SK-N-SH (cell line): ENCODE results near the gene URAD. TPM values are rescaled to one million over a fixed set of nuclear protein-coding genes. Genes with fewer than 3 reads are reported as not detected.

Source experiments
- CTCF ChIA-PET: fragments of 300-600, 350-600 bp; formaldehyde crosslinking; extraction: SDS; loops from one replicate; lab custom pipeline; 2021; lab: Yijun Ruan, JAX
- POLR2A ChIA-PET: fragments of 350-600 bp; sonication (Branson Sonifier 250); formaldehyde crosslinking; extraction: SDS; loops from one replicate; lab custom pipeline; 2020; ENCODE audit warnings: antibody characterized with exemption, inconsistent platforms; lab: Yijun Ruan, JAX
- DNase-seq: peaks from one replicate; pipeline ENCODE4 v3.0.0; 2012
- H2AFZ ChIP-seq: fragments of 200-600 bp; sonication (generic); 2 replicates; pipeline ENCODE4 v1.8.1; 2016; ENCODE audit warnings: antibody characterized with exemption, mild to moderate bottlenecking, low read depth
- H3F3A ChIP-seq: fragments of 200-600 bp; sonication (generic); replicated peaks from 2 replicates; pipeline ENCODE3; 2016; ENCODE audit warnings: antibody characterized with exemption, mild to moderate bottlenecking; ENCODE audit not compliant: insufficient read depth
- H3K27ac ChIP-seq, 2 experiments: fragments of 200-500 bp in 1 of 2; fragments of 200-600 bp in 1 of 2; sonication (Bioruptor generic) in 1 of 2; sonication (generic), shearing (Covaris generic) in 1 of 2; 2 replicates each; pipeline versions ENCODE4 v1.5.1 to v1.6.1; 2014 to 2016; ENCODE audit warnings: low read depth in 2 of 2, inconsistent platforms in 1 of 2, low read length in 1 of 2, mild to moderate bottlenecking in 1 of 2, mixed read lengths in 1 of 2
- H3K27me3 ChIP-seq: fragments of 200-600 bp; sonication (generic), shearing (Covaris generic); 2 replicates; pipeline ENCODE4 v1.6.1; 2016; ENCODE audit warnings: mixed run types; ENCODE audit not compliant: insufficient read depth
- H3K36me3 ChIP-seq, 2 experiments: fragments of 200-500 bp in 1 of 2; fragments of 200-600 bp in 1 of 2; sonication (Bioruptor generic) in 1 of 2; sonication (generic) in 1 of 2; replicated peaks in 1 of 2; 2 replicates each; pipeline versions ENCODE3 to v1.5.1; 2014 to 2016; ENCODE audit warnings: low read length in 1 of 2, mild to moderate bottlenecking in 1 of 2; ENCODE audit not compliant: insufficient read depth in 2 of 2, control insufficient read depth in 1 of 2
- H3K4me1 ChIP-seq, 2 experiments: fragments of 200-500 bp in 1 of 2; fragments of 200-600 bp in 1 of 2; sonication (Bioruptor generic) in 1 of 2; sonication (generic), shearing (Covaris generic) in 1 of 2; 2 replicates each; pipeline versions ENCODE4 v1.5.1 to v1.6.1; 2014 to 2016; ENCODE audit warnings: low read depth in 1 of 2, low read length in 1 of 2, mixed run types in 1 of 2; ENCODE audit not compliant: insufficient read depth in 2 of 2, control insufficient read depth in 1 of 2
- H3K4me2 ChIP-seq: fragments of 200-600 bp; sonication (generic), shearing (Covaris generic); 2 replicates; pipeline ENCODE4 v1.6.1; 2017; ENCODE audit warnings: mixed run types
- H3K4me3 ChIP-seq, 2 experiments: fragments of 200-500 bp in 1 of 2; fragments of 200-600 bp in 1 of 2; sonication (Bioruptor generic) in 1 of 2; sonication (generic), shearing (Covaris generic) in 1 of 2; 2 replicates each; pipeline versions ENCODE4 v1.5.1 to v1.8.1; 2014 to 2016; ENCODE audit warnings: low read depth in 2 of 2, inconsistent platforms in 1 of 2, low read length in 1 of 2, mild to moderate bottlenecking in 1 of 2, mixed read lengths in 1 of 2, moderate library complexity in 1 of 2
- H3K79me2 ChIP-seq: fragments of 200-600 bp; sonication (generic); 2 replicates; pipeline ENCODE4 v1.8.1; 2017; ENCODE audit warnings: mild to moderate bottlenecking; ENCODE audit not compliant: insufficient read depth
- H3K9ac ChIP-seq: fragments of 200-600 bp; sonication (generic); 2 replicates; pipeline ENCODE4 v1.6.1; 2017; ENCODE audit warnings: mixed run types
- H3K9me2 ChIP-seq: fragments of 200-600 bp; sonication (generic); 2 replicates; pipeline ENCODE4 v1.6.1; 2017; ENCODE audit warnings: mixed run types
- H3K9me3 ChIP-seq: fragments of 200-600 bp; sonication (generic); 2 replicates; pipeline ENCODE4 v1.6.1; 2017; ENCODE audit warnings: mixed run types, mild to moderate bottlenecking, moderate library complexity
- H4K20me1 ChIP-seq: fragments of 200-600 bp; sonication (generic); 2 replicates; pipeline ENCODE4 v1.6.1; 2017; ENCODE audit warnings: mild to moderate bottlenecking, mixed run types; ENCODE audit not compliant: insufficient read depth
- EP300 ChIP-seq, 2 experiments: IDR thresholded peaks; 2 replicates each; pipeline versions ENCODE4 v1.4.0 to v1.6.1; 2012; ENCODE audit warnings: borderline replicate concordance in 1 of 2, low read depth in 1 of 2, low read length in 1 of 2
- FOSL2 ChIP-seq: IDR thresholded peaks from 2 replicates; pipeline ENCODE4 v1.4.0; 2012; ENCODE audit warnings: low read depth, mild to moderate bottlenecking, moderate library complexity, borderline replicate concordance
- FOXM1 ChIP-seq: IDR thresholded peaks from 2 replicates; pipeline ENCODE4 v1.4.0; 2012; ENCODE audit warnings: low read depth, mild to moderate bottlenecking
- NFIC ChIP-seq: IDR thresholded peaks from 2 replicates; pipeline ENCODE4 v1.4.0; 2012; ENCODE audit warnings: borderline replicate concordance
- RAD21 ChIP-seq: IDR thresholded peaks from 2 replicates; pipeline ENCODE4 v1.6.1; 2012; ENCODE audit warnings: mild to moderate bottlenecking, low read length
- RXRA ChIP-seq: IDR thresholded peaks from 2 replicates; pipeline ENCODE4 v1.4.0; 2012; ENCODE audit warnings: low read depth, mild to moderate bottlenecking, borderline replicate concordance
- SIN3A ChIP-seq: IDR thresholded peaks from 2 replicates; pipeline ENCODE4 v1.6.1; 2012; ENCODE audit warnings: low read depth, mild to moderate bottlenecking, low read length, moderate library complexity, borderline replicate concordance
- SMC3 ChIP-seq: IDR thresholded peaks from 2 replicates; pipeline ENCODE4 v1.6.1; 2012; ENCODE audit warnings: low read depth, low read length, improper control_type of control experiment
- YY1 ChIP-seq: IDR thresholded peaks from 2 replicates; pipeline ENCODE4 v1.4.0; 2012; ENCODE audit warnings: low read depth, mild to moderate bottlenecking
- ZBTB33 ChIP-seq: IDR thresholded peaks from 2 replicates; pipeline ENCODE4 v1.4.0; 2012; ENCODE audit warnings: low read depth, borderline replicate concordance
- WGBS: methylation state at CpG from one replicate; pipeline ENCODE4 v1.1.6; 2017; ENCODE audit warnings: low lambda C conversion rate; 5-methylcytosine and 5-hydroxymethylcytosine counted together
- polyA plus RNA-seq, 3 experiments: library from polyadenylated mRNA; depleted of rRNA; stranded (reverse); fragments of >200 nt; gene quantifications; 2 replicates each; pipeline ENCODE4 v1.2.3, GENCODE V29; 2012
- TF ChIP-seq, protein P1 (sequence below): IDR thresholded peaks from 2 replicates; pipeline ENCODE4 v1.4.0; 2012; ENCODE audit warnings: low read depth, borderline replicate concordance
- TF ChIP-seq, protein P2 (sequence below): IDR thresholded peaks from 2 replicates; pipeline ENCODE4; 2012
- TF ChIP-seq, protein P3 (sequence below): fragments of 150-350 bp; IDR thresholded peaks from 2 replicates; pipeline ENCODE4 v1.6.1; 2016; ENCODE audit warnings: mild to moderate bottlenecking, low read depth, low read length

The URAD gene
- polyA plus RNA-seq, 1 of the 3 experiments (the other 2 are of a cell fraction): not detected

- TF ChIP-seq FOSL2 (no peak), FOXM1 (no peak), NFIC (no peak), RXRA (no peak), ZBTB33 (no peak)
Observed at GRCh38 chr13:27959976-27960361, 28.5 kb downstream of the URAD start (continued).

DNA sequence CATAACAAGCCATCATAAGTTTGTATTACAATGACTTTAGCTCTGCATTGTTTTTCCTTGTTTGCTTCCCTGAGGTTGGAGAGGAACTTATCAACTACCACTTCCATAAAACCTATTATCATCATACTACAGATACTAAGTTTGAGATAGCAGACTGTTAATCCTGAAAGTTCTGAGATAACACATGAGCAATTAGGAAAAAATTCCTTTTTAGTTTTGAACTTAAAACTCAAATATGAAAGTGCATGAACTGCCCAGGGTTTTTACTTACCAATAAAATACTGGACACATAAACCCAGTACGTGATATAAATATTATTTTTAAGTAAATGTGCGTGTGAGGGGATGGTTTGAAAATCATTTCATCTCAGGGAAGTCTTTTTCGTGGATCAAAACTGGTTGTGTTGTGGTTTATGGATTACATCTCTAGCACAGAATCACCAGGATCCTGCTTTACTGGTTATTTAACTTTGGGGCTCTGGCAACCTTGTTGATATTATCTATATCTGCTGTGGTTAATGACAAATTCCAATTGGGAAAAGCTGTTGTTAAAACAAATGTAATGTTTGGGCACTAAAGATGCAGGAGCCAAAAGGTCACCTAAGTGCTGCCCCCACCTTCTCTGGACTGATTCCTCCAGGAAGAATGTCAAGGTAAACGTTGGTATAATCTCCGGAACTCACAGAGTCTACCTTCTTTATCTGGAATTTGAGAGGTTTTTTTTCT, 31.8 kb downstream of the URAD start:
- CTCF ChIA-PET: interaction anchor here (0.6 to 2.8 kb wide), 5 partner anchors 27 to 595 kb away, joined by 3 to 12 read pairs (median 4); no protein-coding TSS in a partner anchor
- H4K20me1 ChIP-seq: no peaks in the 10 kb centered on the region
- no peaks in the 10 kb centered on the region for H3K79me2 ChIP-seq
- H3K36me3 ChIP-seq: no peaks in the 10 kb centered on the region
- H3K9ac ChIP-seq: no peak overlapping the region
- H3K9me3 ChIP-seq: no peaks in the 10 kb centered on the region
- no peak for TF ChIP-seq SMC3
- no peak for TF ChIP-seq SIN3A
- no peak for TF ChIP-seq EP300 (IDR thresholded peaks at IDR 0.05; ENCODE audit: borderline replicate concordance in 1 of 2, low read depth in 1 of 2, low read length in 1 of 2)
- TF ChIP-seq YY1: no peak
- TF ChIP-seq, protein P1, sequence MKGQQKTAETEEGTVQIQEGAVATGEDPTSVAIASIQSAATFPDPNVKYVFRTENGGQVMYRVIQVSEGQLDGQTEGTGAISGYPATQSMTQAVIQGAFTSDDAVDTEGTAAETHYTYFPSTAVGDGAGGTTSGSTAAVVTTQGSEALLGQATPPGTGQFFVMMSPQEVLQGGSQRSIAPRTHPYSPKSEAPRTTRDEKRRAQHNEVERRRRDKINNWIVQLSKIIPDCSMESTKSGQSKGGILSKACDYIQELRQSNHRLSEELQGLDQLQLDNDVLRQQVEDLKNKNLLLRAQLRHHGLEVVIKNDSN: no peak
- no peak for TF ChIP-seq ZBTB33
- TF ChIP-seq, protein P2, sequence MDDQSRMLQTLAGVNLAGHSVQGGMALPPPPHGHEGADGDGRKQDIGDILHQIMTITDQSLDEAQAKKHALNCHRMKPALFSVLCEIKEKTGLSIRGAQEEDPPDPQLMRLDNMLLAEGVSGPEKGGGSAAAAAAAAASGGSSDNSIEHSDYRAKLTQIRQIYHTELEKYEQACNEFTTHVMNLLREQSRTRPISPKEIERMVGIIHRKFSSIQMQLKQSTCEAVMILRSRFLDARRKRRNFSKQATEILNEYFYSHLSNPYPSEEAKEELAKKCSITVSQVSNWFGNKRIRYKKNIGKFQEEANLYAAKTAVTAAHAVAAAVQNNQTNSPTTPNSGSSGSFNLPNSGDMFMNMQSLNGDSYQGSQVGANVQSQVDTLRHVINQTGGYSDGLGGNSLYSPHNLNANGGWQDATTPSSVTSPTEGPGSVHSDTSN: no peak
- TF ChIP-seq RAD21: no peak
- TF ChIP-seq, protein P3, sequence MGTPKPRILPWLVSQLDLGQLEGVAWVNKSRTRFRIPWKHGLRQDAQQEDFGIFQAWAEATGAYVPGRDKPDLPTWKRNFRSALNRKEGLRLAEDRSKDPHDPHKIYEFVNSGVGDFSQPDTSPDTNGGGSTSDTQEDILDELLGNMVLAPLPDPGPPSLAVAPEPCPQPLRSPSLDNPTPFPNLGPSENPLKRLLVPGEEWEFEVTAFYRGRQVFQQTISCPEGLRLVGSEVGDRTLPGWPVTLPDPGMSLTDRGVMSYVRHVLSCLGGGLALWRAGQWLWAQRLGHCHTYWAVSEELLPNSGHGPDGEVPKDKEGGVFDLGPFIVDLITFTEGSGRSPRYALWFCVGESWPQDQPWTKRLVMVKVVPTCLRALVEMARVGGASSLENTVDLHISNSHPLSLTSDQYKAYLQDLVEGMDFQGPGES: no peak
- TF ChIP-seq, all 33 proteins: peak for 0
- Histone ChIP-seq H3K27me3 (peaks cover 70% of the 10 kb centered on the region), H3K4me1 (no peaks in the 10 kb centered on the region), H3K9me2 (no peaks in the 10 kb centered on the region), H3K4me3 (no peak overlapping the region), H2AFZ (no peak overlapping the region), H3F3A (no peaks in the 10 kb centered on the region), H3K27ac (no peak overlapping the region), H3K4me2 (no peak overlapping the region)
- no peak for DNase-seq
- WGBS: 7% methylated on average over 5 of the region's 5 CpGs
- POLR2A ChIA-PET: no interaction called here
